Testis (tissue), 3 donors: Measurements from ENCODE around the gene PDE4B. TPM values are rescaled to one million over a fixed set of nuclear protein-coding genes. Genes with fewer than 3 reads are reported as not detected.

ENCODE experiments used
- DNase-seq: peaks from one replicate; pipeline ENCODE4 v3.0.0-alpha.2; 2019
- H3K27ac ChIP-seq, 2 donors: fragments of 200-600 bp; sonication (generic); one replicate each; pipeline ENCODE4 v1.5.1; 2019
- H3K27me3 ChIP-seq: fragments of 200-600 bp; sonication (generic); one replicate; pipeline ENCODE4 v1.5.1; 2019
- H3K36me3 ChIP-seq: fragments of 200-600 bp; sonication (generic); one replicate; pipeline ENCODE4 v1.5.1; 2017; ENCODE audit warnings: low read depth; ENCODE audit errors: missing control alignments
- H3K4me1 ChIP-seq: fragments of 200-600 bp; sonication (generic); one replicate; pipeline ENCODE4 v1.5.1; 2019
- H3K4me3 ChIP-seq, 2 donors: fragments of 200-600 bp; sonication (generic); one replicate each; pipeline ENCODE4 v1.5.1; 2017 to 2019
- H3K9me3 ChIP-seq: fragments of 200-600 bp; sonication (generic); one replicate; pipeline ENCODE4 v1.5.1; 2017
- POLR2A ChIP-seq: fragments of 450-650 bp; IDR thresholded peaks from one replicate; pipeline ENCODE4 v1.6.1; 2017; ENCODE audit warnings: antibody characterized with exemption, mild to moderate bottlenecking, moderate library complexity
- WGBS, 2 donors: methylation state at CpG; one replicate each; pipeline ENCODE4 v1.1.5; 2018; 5-methylcytosine and 5-hydroxymethylcytosine counted together
- intact Hi-C: fragments of 100-400 bp; cut with DNase I; formaldehyde crosslinking; loops from one replicate; pipeline ENCODE4 v1.15.1; 2023; ENCODE audit warnings: low total_unique reads
- polyA plus RNA-seq: library from polyadenylated mRNA; stranded (reverse); fragments of 350-450 nt; fragmentation: Illumina TruSeq; extraction: RNeasy Lipid Tissue Mini Kit (QIAGEN cat#74804); gene quantifications from one replicate; pipeline ENCODE4 v1.2.3, GENCODE V29; 2014; ENCODE audit warnings: low read depth, low replicate concordance; ENCODE audit not compliant: insufficient read depth
- total RNA-seq, 2 donors: library from RNA; depleted of rRNA; stranded (reverse); fragments of >200 nt; gene quantifications; one replicate each; pipeline ENCODE4 v1.2.3, GENCODE V29; 2016
- TF ChIP-seq, protein P1 (sequence below), 3 experiments: fragments of 450-650 bp in 2 of 3; fragments of 200-600 bp in 1 of 3; sonication (generic) in 1 of 3; IDR thresholded peaks; one replicate each; pipeline ENCODE4 v1.5.1; 2016 to 2019; ENCODE audit warnings: antibody characterized with exemption in 3 of 3, mild to moderate bottlenecking in 2 of 3, moderate library complexity in 1 of 3

Gene PDE4B
- total and polyA plus RNA-seq, 3 donors from 2014 or later = 11.5 to 16.1 (median 12.4) TPM

DNA sequence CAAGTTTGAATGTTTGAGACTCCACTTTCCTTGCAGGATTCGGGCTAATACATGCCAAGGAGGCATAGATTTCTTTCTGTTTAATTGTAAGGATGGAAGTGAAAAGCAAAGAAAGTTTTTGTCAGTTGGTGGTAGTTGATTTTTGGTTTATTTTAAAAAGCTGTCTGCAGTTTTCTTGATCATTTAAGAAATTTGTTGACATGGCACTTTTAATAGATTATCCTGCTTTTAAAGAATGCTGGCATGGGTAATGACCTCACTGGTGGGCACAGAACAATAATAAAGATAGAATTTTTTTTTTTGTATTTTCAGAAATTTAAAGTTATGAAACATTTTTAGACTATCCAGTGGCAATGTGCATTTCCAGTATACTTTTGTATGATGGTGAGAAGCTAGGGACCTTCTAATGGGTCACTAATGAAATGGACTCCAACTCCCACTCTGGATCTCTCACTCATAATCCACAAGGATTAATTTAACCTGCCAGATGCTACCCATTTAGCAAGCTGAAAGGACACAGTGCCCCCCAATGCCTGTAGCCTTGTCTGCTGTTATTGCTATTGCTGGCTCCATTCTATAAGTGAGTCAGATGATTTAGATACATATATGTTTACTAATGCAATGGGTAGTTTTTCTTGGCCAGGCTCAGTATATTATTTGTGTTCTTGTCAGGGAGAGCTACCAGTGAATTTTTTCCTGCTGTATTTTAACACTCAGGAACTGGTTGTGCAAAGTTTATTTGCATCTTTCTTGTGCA lies 551.1 kb downstream of the PDE4B start:
- H3K27ac ChIP-seq = no peak overlapping the region
- TF ChIP-seq, protein P1, sequence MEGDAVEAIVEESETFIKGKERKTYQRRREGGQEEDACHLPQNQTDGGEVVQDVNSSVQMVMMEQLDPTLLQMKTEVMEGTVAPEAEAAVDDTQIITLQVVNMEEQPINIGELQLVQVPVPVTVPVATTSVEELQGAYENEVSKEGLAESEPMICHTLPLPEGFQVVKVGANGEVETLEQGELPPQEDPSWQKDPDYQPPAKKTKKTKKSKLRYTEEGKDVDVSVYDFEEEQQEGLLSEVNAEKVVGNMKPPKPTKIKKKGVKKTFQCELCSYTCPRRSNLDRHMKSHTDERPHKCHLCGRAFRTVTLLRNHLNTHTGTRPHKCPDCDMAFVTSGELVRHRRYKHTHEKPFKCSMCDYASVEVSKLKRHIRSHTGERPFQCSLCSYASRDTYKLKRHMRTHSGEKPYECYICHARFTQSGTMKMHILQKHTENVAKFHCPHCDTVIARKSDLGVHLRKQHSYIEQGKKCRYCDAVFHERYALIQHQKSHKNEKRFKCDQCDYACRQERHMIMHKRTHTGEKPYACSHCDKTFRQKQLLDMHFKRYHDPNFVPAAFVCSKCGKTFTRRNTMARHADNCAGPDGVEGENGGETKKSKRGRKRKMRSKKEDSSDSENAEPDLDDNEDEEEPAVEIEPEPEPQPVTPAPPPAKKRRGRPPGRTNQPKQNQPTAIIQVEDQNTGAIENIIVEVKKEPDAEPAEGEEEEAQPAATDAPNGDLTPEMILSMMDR (IDR thresholded peaks at IDR 0.05) = no peak
- TF ChIP-seq POLR2A = no peak
- DNase-seq = no peak
- no peaks in the 10 kb centered on the region for H3K4me1 ChIP-seq
- H3K27me3 ChIP-seq = no peaks in the 10 kb centered on the region
- no peaks in the 10 kb centered on the region for H3K9me3 ChIP-seq
- no peaks in the 10 kb centered on the region for H3K36me3 ChIP-seq
- intact Hi-C loops = no loop called here
- 92 to 100% methylated on average over 1 of the region's 1 CpG for WGBS, 2 donors
- H3K4me3 ChIP-seq = no peak overlapping the region

DNA sequence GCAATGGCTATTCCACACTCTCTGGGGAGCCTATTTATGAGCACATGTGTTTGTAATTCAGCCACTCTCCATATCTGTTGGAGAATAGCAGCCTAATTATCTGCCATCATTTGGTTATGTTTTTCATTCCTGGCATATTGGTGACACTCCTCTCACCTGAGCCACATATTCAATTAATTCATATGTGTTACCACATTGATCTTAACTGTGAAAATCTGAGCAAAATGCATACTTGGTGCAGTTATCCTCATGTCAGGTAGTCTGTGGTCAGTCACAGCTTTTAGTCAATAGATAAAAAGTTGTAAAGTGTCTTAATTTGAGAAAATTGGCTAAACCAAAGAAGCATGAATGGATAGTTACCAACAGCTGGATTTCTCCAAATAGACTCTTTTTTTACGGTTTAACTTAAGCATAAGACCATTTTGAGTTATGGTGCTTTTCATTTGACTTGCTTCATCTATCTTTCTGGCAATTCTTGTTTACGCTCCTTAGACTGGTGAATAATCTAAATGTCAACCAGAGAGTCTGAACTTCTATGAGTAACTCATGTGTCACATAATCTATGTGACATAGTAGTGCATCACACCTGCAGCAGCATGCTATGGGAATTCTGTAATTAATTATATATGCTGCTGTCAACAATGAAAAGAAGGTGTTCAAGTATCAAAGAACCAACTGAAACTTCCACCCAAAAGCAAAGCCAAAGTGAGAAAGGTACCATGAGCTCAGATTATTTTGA lies 553.5 kb downstream of the PDE4B start:
- H3K36me3 ChIP-seq = no peaks in the 10 kb centered on the region
- H3K27me3 ChIP-seq = no peaks in the 10 kb centered on the region
- no peak for TF ChIP-seq POLR2A
- TF ChIP-seq, protein P1 (IDR thresholded peaks at IDR 0.05) = no peak
- no peak overlapping the region for H3K27ac ChIP-seq
- intact Hi-C loops = no loop called here
- no peaks in the 10 kb centered on the region for H3K4me1 ChIP-seq
- H3K4me3 ChIP-seq = no peak overlapping the region
- no peaks in the 10 kb centered on the region for H3K9me3 ChIP-seq
- WGBS, 2 donors = 94 to 99% methylated on average over 2 of the region's 2 CpGs
- no peak for DNase-seq

GRCh38 chr1:66346873-66347272 lies 554.2 kb downstream of the PDE4B start:
- no peaks in the 10 kb centered on the region for H3K4me1 ChIP-seq
- no peak for DNase-seq
- no peak overlapping the region for H3K4me3 ChIP-seq
- intact Hi-C loops = no loop called here
- no peaks in the 10 kb centered on the region for H3K27me3 ChIP-seq
- no peaks in the 10 kb centered on the region for H3K36me3 ChIP-seq
- no peak for TF ChIP-seq POLR2A
- TF ChIP-seq, protein P1 (IDR thresholded peaks at IDR 0.05) = no peak
- H3K27ac ChIP-seq = no peak overlapping the region
- 91 to 95% methylated on average over 3 of the region's 3 CpGs for WGBS, 2 donors
- H3K9me3 ChIP-seq = no peaks in the 10 kb centered on the region

DNA sequence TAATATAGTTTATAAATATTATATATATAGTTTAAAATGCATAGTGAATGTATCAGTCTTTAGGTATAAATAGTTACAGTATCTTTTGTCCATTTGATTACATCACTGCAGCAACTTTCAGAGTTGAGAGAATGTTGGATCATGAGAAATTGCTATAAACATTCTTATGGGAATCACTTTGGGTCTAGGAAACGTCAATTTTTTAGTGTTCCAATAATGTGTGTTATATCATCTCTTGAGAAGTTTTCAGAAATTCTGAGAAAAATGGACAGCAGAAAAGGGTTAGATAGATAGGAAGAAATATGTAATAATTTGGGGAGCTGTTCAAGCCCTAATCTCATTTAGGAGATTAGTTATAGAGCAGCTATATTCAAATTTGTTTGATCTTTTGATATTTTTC lies 556.1 kb downstream of the PDE4B start:
- no peaks in the 10 kb centered on the region for H3K36me3 ChIP-seq
- DNase-seq = no peak
- H3K27ac ChIP-seq = no peak overlapping the region
- no peaks in the 10 kb centered on the region for H3K27me3 ChIP-seq
- H3K4me1 ChIP-seq = no peaks in the 10 kb centered on the region
- H3K9me3 ChIP-seq = no peaks in the 10 kb centered on the region
- TF ChIP-seq POLR2A = no peak
- TF ChIP-seq, protein P1 (IDR thresholded peaks at IDR 0.05) = no peak
- no peak overlapping the region for H3K4me3 ChIP-seq
- intact Hi-C loops = no loop called here
- WGBS, 2 donors = 64 to 79% methylated on average over 1 of the region's 1 CpG
